Vagina (tissue), 2 donors: ENCODE results near the gene FBXL17.

Experiments
- POLR2AphosphoS5 ChIP-seq, 2 donors: sonication (generic); formaldehyde crosslinking; IDR thresholded peaks; one replicate each; pipeline ENCODE4 v1.9.0; 2017; ENCODE audit warnings: antibody characterized with exemption in 2 of 2, mild to moderate bottlenecking in 2 of 2, low read depth in 1 of 2; ENCODE audit not compliant: insufficient read depth in 1 of 2
- TF ChIP-seq, protein P1 (sequence below), 3 experiments: fragments of 450-650 bp in 2 of 3; fragments of 200-600 bp in 1 of 3; sonication (generic) in 1 of 3; IDR thresholded peaks; one replicate each; pipeline ENCODE4 v1.5.1; 2017 to 2019; ENCODE audit warnings: antibody characterized with exemption in 3 of 3, mild to moderate bottlenecking in 2 of 3, moderate library complexity in 2 of 3

DNA sequence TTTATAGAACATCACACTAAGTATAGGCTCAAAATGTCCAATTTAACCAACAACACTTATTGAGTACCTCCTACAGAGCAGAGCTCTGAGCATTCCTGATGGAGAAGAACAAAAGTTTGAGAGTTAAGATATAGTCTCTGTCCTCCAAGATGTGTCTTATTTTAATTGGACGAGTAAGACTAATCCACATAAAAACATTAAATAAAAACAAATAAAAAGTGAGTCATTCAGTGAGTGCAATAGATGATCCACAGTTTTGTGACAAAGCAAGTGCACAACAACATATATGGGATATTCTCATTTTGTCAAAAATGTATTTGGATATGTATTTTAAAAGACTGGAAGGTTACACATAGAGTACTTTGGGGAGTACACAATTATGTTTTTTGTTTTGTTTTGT lies 277.4 kb downstream of the FBXL17 start:
- TF ChIP-seq, protein P1, sequence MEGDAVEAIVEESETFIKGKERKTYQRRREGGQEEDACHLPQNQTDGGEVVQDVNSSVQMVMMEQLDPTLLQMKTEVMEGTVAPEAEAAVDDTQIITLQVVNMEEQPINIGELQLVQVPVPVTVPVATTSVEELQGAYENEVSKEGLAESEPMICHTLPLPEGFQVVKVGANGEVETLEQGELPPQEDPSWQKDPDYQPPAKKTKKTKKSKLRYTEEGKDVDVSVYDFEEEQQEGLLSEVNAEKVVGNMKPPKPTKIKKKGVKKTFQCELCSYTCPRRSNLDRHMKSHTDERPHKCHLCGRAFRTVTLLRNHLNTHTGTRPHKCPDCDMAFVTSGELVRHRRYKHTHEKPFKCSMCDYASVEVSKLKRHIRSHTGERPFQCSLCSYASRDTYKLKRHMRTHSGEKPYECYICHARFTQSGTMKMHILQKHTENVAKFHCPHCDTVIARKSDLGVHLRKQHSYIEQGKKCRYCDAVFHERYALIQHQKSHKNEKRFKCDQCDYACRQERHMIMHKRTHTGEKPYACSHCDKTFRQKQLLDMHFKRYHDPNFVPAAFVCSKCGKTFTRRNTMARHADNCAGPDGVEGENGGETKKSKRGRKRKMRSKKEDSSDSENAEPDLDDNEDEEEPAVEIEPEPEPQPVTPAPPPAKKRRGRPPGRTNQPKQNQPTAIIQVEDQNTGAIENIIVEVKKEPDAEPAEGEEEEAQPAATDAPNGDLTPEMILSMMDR (IDR thresholded peaks at IDR 0.05) = no peak
- TF ChIP-seq POLR2AphosphoS5 (IDR thresholded peaks at IDR 0.05; ENCODE audit: insufficient read depth in 1 of 2, low read depth in 1 of 2) = no peak
